ENCODE measurements around the gene SPSB4.

SPSB4 gene

GRCh38 chr3:141123677-141124410, 72.7 kb downstream of the SPSB4 start:
- no peak for DNase-seq

GRCh38 chr3:141124715-141125114, 73.6 kb downstream of the SPSB4 start:
- no peak for DNase-seq

GRCh38 chr3:141125351-141125750, 74.2 kb downstream of the SPSB4 start:
- no peak for DNase-seq

GRCh38 chr3:141126661-141127343, 75.7 kb downstream of the SPSB4 start:
- DNase-seq, result no peak

GRCh38 chr3:141127344-141128125, 76.4 kb downstream of the SPSB4 start:
- DNase-seq, result no peak

- no peak for DNase-seq
Measured at GRCh38 chr3:141128126-141128777, 77.1 kb downstream of the SPSB4 start.

- no peak for DNase-seq
Measured at GRCh38 chr3:141129049-141129448, 77.9 kb downstream of the SPSB4 start.

GRCh38 chr3:141129541-141130011, 78.4 kb downstream of the SPSB4 start:
- no peak for DNase-seq

- no peak for DNase-seq
Measured at GRCh38 chr3:141143517-141143916, 92.4 kb downstream of the SPSB4 start.

- no peak for DNase-seq
Measured at GRCh38 chr3:141146979-141147470, 95.9 kb downstream of the SPSB4 start.

GRCh38 chr3:141147657-141148056, 96.5 kb downstream of the SPSB4 start:
- DNase-seq, result no peak

- DNase-seq, result no peak
Measured at GRCh38 chr3:141148169-141148568, 97.0 kb downstream of the SPSB4 start.

GRCh38 chr3:141148770-141149169, 97.6 kb downstream of the SPSB4 start:
- no peak for DNase-seq

GRCh38 chr3:141150081-141150830, 99.1 kb downstream of the SPSB4 start:
- DNase-seq, result no peak

GRCh38 chr3:141150931-141151330, 99.8 kb downstream of the SPSB4 start:
- DNase-seq, result no peak

- DNase-seq, result no peak
Measured at GRCh38 chr3:141151439-141151838, 100.3 kb downstream of the SPSB4 start.

GRCh38 chr3:141152130-141152529, 101.0 kb downstream of the SPSB4 start:
- DNase-seq, result no peak

- no peak for DNase-seq
Measured at GRCh38 chr3:141152801-141153678, 101.9 kb downstream of the SPSB4 start.

GRCh38 chr3:141153679-141153966, 102.5 kb downstream of the SPSB4 start:
- DNase-seq, result no peak

- no peak for DNase-seq
Measured at GRCh38 chr3:141164852-141165251, 113.7 kb downstream of the SPSB4 start.

- DNase-seq, result no peak
Measured at GRCh38 chr3:141167681-141168080, 116.5 kb downstream of the SPSB4 start.
